Skeletal muscle tissue (tissue), 4 donors: ENCODE data around the gene SSX7. TPM values are rescaled to one million over a fixed set of nuclear protein-coding genes. Genes with fewer than 3 reads are reported as not detected.
"Not testable (repeated sequence)": the region's sequence is repeated elsewhere in the genome, so short reads cannot be mapped to it uniquely, and the experiment has no call there.

Experiments
- H3K27ac ChIP-seq: one replicate; pipeline ENCODE4 v1.7.0; 2013; ENCODE audit warnings: mild to moderate bottlenecking, low read depth, low read length, inconsistent platforms
- H3K27me3 ChIP-seq, 3 donors: one replicate each; pipeline ENCODE4 v1.7.0; 2013; ENCODE audit warnings: low read length in 3 of 3; ENCODE audit not compliant: control insufficient read depth in 3 of 3, insufficient read depth in 3 of 3
- H3K36me3 ChIP-seq, 3 donors: one replicate each; pipeline ENCODE4 v1.7.0; 2013; ENCODE audit warnings: low read length in 3 of 3; ENCODE audit not compliant: control insufficient read depth in 3 of 3, insufficient read depth in 3 of 3
- H3K4me1 ChIP-seq, 3 donors: one replicate each; pipeline ENCODE4 v1.7.0; 2013; ENCODE audit warnings: low read length in 3 of 3, mild to moderate bottlenecking in 3 of 3; ENCODE audit not compliant: control insufficient read depth in 3 of 3, insufficient read depth in 3 of 3
- H3K4me3 ChIP-seq, 3 donors: one replicate each; pipeline ENCODE4 v1.7.0; 2013; ENCODE audit warnings: low read length in 3 of 3
- H3K9ac ChIP-seq, 3 donors: one replicate each; pipeline ENCODE4 v1.7.0; 2013; ENCODE audit warnings: low read length in 3 of 3, mild to moderate bottlenecking in 3 of 3, moderate library complexity in 2 of 3, low read depth in 1 of 3
- H3K9me3 ChIP-seq, 3 donors: one replicate each; pipeline ENCODE4 v1.7.0; 2013; ENCODE audit warnings: low read length in 3 of 3; ENCODE audit not compliant: control insufficient read depth in 3 of 3
- total RNA-seq: library from RNA; depleted of rRNA; stranded (reverse); fragments of >200 nt; gene quantifications from one replicate; pipeline ENCODE4 v1.2.3, GENCODE V29; 2014
- donor health status: Osteomylitis.

SSX7 gene, protein sequence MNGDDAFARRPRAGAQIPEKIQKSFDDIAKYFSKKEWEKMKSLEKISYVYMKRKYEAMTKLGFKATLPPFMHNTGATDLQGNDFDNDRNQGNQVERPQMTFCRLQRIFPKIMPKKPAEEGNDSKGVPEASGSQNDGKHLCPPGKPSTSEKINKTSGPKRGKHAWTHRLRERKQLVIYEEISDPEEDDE
- not detected for total RNA-seq

DNA sequence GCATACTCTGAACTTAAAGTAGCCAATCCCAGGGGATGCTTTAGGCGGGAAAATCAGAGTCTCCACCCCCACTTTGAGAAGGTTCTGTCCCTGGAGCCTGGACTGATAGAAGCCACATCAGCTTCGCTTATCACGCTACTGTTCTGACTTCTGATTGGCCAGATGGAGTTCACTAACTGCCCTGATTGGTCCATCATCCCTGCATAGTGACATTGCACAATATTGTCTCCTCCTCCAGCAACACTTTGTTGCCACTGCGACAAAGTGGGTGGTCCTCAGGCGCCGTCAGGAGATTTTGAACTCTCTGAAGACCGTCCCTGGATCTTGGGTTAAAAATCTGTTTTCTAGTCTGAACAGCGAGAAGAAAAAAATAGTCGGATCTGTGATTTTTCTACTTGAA lies at the start of gene SSX7:
SSX7 (minus strand) TSS at position 101 of the 400 bp plus-strand sequence. CDS start 1,428 bp downstream, outside the sequence.
- not testable (repeated sequence) for H3K27me3 ChIP-seq, H3K4me3 ChIP-seq, H3K27ac ChIP-seq, H3K36me3 ChIP-seq, H3K9ac ChIP-seq, H3K4me1 ChIP-seq, H3K9me3 ChIP-seq

DNA sequence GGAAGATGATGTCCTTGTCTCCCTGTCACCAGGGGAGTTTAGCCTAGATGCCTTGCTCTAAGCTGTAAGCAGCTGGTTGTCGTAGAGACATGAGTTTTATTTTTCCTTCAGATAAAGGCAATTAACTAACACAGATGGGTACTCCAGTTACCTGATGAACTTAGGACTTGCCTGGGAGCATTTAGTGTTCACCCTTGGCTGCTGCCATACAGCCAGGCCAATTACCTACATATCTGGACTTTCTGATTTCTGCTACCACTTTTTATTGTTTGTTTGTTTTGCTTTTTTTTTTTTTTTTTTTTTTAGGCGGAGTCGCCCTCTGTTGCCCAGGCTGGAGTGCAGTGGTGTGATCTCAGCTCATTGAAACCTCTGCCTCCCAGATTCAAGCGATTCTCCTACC lies 37.3 kb upstream of the SSX7 start:
- H3K4me3 ChIP-seq: not testable (repeated sequence)

DNA sequence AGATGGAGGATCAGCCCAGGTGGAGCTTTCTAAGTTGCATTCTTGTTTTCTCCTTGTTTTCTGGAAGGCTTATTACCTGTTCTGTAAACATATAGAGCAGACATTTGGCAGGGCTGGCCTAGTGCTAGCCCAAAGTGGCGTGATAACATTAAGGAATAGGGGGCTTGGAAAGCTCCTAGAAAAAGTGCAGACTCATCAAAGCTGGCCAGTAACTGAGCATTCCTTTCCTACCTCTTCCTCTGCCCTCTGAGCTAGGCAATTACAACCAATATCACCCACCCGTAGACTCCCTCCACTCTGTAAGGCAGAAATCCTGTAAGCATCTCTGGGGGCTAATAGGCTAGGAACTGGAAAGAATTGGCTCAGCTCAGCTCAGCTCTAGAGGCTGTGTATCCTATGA lies 7.5 kb upstream of the SSX7 start:
- H3K9ac ChIP-seq, H3K27me3 ChIP-seq: not testable (repeated sequence)

More for the DNA sequence above, 37.3 kb upstream of the SSX7 start:
- H3K27ac ChIP-seq, H3K4me1 ChIP-seq, H3K9ac ChIP-seq, H3K36me3 ChIP-seq, H3K9me3 ChIP-seq, H3K27me3 ChIP-seq: not testable (repeated sequence)

DNA sequence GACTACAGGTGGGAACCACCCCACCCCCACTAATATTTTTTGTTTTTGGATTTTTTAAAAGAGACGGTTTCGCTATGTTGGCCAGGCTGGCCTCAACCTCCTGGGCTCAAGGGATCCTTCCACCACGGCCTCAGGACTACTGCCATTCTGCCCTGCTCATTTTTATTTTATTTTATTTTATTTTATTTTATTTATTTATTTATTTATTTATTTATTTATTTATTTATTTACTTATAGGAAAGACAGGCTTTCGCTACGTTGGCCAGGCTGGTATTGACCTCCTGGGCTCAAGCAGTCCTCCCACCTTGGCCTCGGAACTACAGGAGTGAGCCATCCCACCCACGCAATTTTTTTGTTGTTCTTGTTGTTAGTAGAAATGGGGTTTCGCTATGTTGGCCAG lies 775 bp upstream of the SSX7 start:
- not testable (repeated sequence) for H3K4me1 ChIP-seq, H3K36me3 ChIP-seq, H3K27ac ChIP-seq, H3K9ac ChIP-seq, H3K27me3 ChIP-seq, H3K9me3 ChIP-seq, H3K4me3 ChIP-seq

More for the DNA sequence above, 7.5 kb upstream of the SSX7 start:
- not testable (repeated sequence) for H3K27ac ChIP-seq, H3K9me3 ChIP-seq, H3K36me3 ChIP-seq, H3K4me3 ChIP-seq, H3K4me1 ChIP-seq

DNA sequence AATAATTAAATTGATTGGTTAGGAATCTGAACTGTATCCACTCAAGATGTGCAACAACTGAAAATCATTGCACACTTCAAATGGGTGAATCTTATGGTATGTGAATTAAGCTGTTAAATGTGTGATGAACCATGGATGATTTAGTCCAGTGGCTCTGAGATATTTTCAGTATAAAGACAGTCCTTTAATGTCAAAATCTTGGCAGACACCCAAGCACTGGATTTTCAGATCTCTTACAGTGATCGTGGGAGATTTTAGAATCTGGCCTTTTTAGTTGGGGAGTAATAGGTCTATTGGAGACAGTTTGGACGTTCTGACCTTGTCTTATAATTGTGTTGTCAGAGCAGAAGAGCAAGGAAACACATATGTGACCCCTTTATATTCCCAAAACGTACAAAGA lies 4.0 kb downstream of the SSX7 start:
- H3K4me3 ChIP-seq, H3K36me3 ChIP-seq: not testable (repeated sequence)

DNA sequence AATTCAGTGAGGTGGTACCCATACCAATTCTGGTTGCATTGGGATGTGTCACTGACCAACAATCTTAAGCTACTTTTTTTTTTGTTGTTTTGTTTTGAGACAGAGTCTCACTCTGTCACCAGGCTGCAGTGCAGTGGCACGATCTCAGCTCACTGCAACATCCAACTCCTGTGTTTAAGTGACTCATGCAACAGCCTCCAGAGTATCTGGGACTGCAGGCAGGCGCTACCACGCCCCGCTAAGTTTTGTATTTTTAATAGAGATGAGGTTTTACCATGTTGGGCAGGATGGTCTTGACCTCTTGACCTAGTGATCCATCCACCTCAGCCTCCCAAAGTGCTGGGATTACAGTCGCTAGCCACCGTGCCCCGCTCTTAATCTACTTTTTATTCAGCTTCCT lies 5.7 kb downstream of the SSX7 start:
- not testable (repeated sequence) for H3K27ac ChIP-seq, H3K4me3 ChIP-seq, H3K9ac ChIP-seq, H3K9me3 ChIP-seq, H3K36me3 ChIP-seq, H3K4me1 ChIP-seq, H3K27me3 ChIP-seq

More for the DNA sequence above, 4.0 kb downstream of the SSX7 start:
- not testable (repeated sequence) for H3K9ac ChIP-seq, H3K27me3 ChIP-seq, H3K27ac ChIP-seq, H3K9me3 ChIP-seq, H3K4me1 ChIP-seq

DNA sequence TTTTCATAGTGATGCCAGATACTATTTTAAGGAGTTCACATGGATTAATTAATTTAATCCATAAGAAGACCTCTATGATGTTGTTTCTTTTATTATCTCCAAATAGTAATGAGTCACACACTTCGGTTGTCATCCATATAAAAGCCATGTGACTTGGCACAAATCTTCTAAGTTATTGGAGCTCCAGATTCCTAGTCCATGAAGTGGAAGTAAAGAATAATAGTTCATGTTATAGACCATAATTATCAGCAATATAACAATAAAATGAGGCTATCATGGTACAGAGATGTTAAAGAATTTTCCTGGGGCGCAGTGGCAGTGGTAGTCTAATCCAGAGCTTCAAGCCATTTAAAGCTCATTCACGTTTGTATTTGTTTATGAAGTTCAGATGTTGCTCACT lies 26.2 kb downstream of the SSX7 start:
- not testable (repeated sequence) for H3K9ac ChIP-seq, H3K27me3 ChIP-seq, H3K27ac ChIP-seq, H3K36me3 ChIP-seq, H3K9me3 ChIP-seq, H3K4me3 ChIP-seq, H3K4me1 ChIP-seq

DNA sequence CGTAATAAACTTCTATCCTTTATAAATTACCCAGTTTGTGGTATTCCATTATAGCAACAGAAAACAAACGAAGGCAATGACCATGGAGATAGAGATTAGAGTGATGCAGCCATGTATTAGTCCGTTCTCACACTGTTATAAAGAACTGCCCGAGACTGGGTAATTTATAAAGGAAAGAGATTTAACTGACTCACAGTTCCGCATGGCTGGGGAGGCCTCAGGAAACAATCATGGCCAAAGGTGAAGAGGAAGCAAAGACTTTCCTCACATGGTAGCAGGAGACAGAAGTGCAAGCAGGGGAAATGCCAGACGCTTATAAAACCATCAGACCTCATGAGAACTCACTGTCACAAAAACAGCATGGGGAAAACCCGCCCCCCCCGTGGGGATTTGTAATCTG lies 34.0 kb downstream of the SSX7 start:
- H3K27ac ChIP-seq, H3K36me3 ChIP-seq, H3K9ac ChIP-seq, H3K9me3 ChIP-seq, H3K4me3 ChIP-seq, H3K27me3 ChIP-seq, H3K4me1 ChIP-seq: not testable (repeated sequence)

DNA sequence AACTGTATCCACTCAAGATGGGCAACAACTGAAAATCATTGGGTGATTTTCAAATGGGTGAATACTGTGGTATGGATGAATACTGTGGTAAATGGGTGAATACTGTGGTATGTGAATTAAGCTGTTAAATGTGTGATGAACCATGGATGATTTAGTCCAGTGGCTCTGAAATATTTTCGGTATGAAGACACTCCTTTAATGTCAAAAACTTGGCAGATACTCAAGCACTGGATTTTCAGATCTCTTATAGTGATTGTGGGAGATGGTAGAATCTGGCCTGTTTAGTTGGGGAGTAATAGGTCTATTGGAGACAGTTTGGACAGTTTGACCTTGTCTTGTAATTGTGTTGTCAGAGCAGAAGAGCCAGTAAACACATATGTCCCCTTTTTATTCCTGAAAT lies 45.7 kb downstream of the SSX7 start:
- H3K27ac ChIP-seq: no peak overlapping the region
- no peak overlapping the region for H3K9ac ChIP-seq
- H3K4me3 ChIP-seq: no peak overlapping the region
- no peaks in the 10 kb centered on the region for H3K4me1 ChIP-seq
- peaks cover 0 to 4% (median 0%) of the 10 kb centered on the region in 3 donors for H3K27me3 ChIP-seq
- H3K36me3 ChIP-seq: no peaks in the 10 kb centered on the region
- H3K9me3 ChIP-seq: no peaks in the 10 kb centered on the region

DNA sequence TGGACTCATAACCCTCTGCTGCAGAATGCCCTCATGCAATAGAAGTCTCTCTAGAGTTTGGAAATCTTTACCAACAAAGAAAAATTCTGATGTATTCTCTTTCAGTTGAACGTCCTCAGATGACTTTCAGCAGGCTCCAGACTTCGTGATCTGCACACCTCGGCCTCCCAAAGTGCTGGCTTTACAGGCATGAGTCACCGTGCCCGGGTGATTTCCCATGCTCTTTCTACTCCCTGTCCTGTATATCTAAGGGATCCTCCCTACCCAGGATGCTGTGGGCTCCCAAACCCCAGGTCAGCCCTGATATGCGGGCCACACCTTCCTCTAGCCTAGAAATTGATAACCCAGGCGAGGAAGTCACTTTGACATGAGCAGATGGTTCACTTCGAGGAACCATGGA lies 51.5 kb downstream of the SSX7 start:
- not testable (repeated sequence) for H3K4me1 ChIP-seq, H3K4me3 ChIP-seq, H3K9ac ChIP-seq, H3K27me3 ChIP-seq, H3K9me3 ChIP-seq, H3K36me3 ChIP-seq, H3K27ac ChIP-seq

DNA sequence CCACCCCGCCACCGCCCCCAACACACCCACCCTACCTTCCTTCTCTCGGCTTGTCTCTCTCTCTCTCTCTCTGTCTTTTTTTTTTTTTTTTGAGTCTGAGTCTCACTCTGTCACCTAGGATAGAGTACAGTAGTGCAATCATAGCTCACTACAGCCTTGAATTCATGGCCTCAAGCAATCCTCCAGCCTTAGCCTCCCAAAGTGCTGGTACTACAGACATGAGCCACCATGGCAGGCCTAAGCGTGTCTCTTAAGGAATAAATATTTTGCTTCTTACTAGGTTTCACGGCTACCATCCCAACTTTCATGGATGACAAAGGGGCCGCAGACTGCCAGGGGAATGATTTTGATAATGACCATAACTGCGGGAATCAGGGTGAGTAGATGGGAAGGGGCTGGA lies 55.8 kb downstream of the SSX7 start:
- H3K36me3 ChIP-seq: no peaks in the 10 kb centered on the region
- H3K9ac ChIP-seq: no peak overlapping the region
- H3K27ac ChIP-seq: no peak overlapping the region
- no peaks in the 10 kb centered on the region for H3K9me3 ChIP-seq
- peaks cover 0 to 6% (median 0%) of the 10 kb centered on the region in 3 donors for H3K27me3 ChIP-seq
- H3K4me3 ChIP-seq: no peak overlapping the region
- no peaks in the 10 kb centered on the region for H3K4me1 ChIP-seq
